C4-2B (cell line): ENCODE measurements around the gene SORCS2.

Experiments used
- ZFX ChIP-seq: fragments of 450-650 bp; IDR thresholded peaks from 2 replicates; pipeline ENCODE4 v1.6.1; 2017
- TF ChIP-seq, protein P1 (sequence below): fragments of 450-650 bp; conservative IDR thresholded peaks from 2 replicates; pipeline ENCODE4 v1.5.1; 2017; ENCODE audit warnings: mild to moderate bottlenecking

DNA sequence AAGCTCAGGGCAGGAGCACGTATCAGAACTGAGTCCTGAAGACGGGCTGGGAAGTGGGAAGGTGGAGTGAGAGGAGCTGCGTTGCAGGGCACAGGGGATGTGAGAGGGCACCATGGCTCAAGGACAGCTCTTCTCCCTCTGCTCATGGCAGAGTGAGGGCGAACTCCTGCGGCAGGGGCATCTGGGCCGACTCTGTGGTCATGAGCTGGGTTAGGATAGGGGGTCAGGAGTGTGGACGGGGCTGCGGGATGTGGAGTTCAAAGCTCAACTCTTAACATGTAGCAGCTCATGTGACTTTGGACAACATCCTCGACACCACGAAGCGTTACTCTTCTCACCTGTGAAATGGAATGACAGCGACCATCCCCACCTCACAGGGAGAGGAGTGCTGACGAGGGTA, 19.4 kb upstream of the SORCS2 start:
- TF ChIP-seq, protein P1, sequence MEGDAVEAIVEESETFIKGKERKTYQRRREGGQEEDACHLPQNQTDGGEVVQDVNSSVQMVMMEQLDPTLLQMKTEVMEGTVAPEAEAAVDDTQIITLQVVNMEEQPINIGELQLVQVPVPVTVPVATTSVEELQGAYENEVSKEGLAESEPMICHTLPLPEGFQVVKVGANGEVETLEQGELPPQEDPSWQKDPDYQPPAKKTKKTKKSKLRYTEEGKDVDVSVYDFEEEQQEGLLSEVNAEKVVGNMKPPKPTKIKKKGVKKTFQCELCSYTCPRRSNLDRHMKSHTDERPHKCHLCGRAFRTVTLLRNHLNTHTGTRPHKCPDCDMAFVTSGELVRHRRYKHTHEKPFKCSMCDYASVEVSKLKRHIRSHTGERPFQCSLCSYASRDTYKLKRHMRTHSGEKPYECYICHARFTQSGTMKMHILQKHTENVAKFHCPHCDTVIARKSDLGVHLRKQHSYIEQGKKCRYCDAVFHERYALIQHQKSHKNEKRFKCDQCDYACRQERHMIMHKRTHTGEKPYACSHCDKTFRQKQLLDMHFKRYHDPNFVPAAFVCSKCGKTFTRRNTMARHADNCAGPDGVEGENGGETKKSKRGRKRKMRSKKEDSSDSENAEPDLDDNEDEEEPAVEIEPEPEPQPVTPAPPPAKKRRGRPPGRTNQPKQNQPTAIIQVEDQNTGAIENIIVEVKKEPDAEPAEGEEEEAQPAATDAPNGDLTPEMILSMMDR, result no peak
- TF ChIP-seq ZFX, result no peak
